Parathyroid adenoma (tissue), 2 donors: ENCODE results near the gene EBF3.

Source experiments
- H2AFZ ChIP-seq: fragments of 300-600 bp; sonication (generic); one replicate; pipeline ENCODE4 v1.7.0; 2017; ENCODE audit warnings: antibody characterized with exemption, mild to moderate bottlenecking
- H3K27ac ChIP-seq: fragments of 300-600 bp; sonication (generic); one replicate; pipeline ENCODE4 v1.7.0; 2017
- H3K27me3 ChIP-seq: fragments of 300-600 bp; sonication (generic); one replicate; pipeline ENCODE4 v1.7.0; 2017; ENCODE audit warnings: low read length; ENCODE audit not compliant: control insufficient read depth, insufficient read depth
- H3K36me3 ChIP-seq: fragments of 300-600 bp; sonication (generic); one replicate; pipeline ENCODE4 v1.7.0; 2017; ENCODE audit warnings: low read length; ENCODE audit not compliant: control insufficient read depth, insufficient read depth
- H3K4me1 ChIP-seq: fragments of 300-600 bp; sonication (generic); one replicate; pipeline ENCODE4 v1.7.0; 2017; ENCODE audit warnings: control low read depth
- H3K4me2 ChIP-seq: fragments of 300-600 bp; sonication (generic); one replicate; pipeline ENCODE4 v1.7.0; 2017; ENCODE audit warnings: low read length
- H3K4me3 ChIP-seq: fragments of 300-600 bp; sonication (generic); one replicate; pipeline ENCODE4 v1.7.0; 2017; ENCODE audit warnings: low read depth, low read length
- H3K79me2 ChIP-seq: fragments of 300-600 bp; sonication (generic); one replicate; pipeline ENCODE4 v1.7.0; 2017; ENCODE audit warnings: control low read depth
- H3K9ac ChIP-seq: fragments of 300-600 bp; sonication (generic); one replicate; pipeline ENCODE4 v1.7.0; 2017; ENCODE audit warnings: mild to moderate bottlenecking
- H3K9me3 ChIP-seq: fragments of 300-600 bp; sonication (generic); one replicate; pipeline ENCODE4 v1.7.0; 2017; ENCODE audit warnings: low read length; ENCODE audit not compliant: control insufficient read depth
- TF ChIP-seq, protein P1 (sequence below): fragments of 300-600 bp; sonication (generic); IDR thresholded peaks from one replicate; pipeline ENCODE4 v1.7.0; 2017; ENCODE audit warnings: antibody characterized with exemption, mild to moderate bottlenecking
- donor health status: primary hyperparathyroidism.

EBF3 gene

DNA sequence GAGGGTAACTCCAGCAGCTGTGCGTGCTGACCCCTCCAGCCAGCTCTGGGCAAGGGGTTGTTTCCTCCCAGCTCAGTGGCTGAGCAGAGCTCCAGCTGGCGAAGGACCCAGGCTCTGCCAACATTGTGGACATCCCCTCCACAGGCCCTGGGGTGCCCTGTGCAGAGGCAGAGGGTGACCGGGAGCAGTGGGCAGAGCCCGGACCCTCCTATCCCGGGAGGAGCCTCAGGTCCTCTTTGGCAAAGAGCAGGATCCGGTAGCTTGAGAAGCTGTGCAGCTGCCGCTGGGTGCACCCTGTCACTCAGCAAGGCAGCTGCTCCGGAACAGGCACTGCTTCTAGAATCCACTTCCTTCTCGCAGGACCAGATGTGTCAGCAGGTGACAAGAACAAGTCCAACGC, 175.9 kb downstream of the EBF3 start:
- TF ChIP-seq, protein P1, sequence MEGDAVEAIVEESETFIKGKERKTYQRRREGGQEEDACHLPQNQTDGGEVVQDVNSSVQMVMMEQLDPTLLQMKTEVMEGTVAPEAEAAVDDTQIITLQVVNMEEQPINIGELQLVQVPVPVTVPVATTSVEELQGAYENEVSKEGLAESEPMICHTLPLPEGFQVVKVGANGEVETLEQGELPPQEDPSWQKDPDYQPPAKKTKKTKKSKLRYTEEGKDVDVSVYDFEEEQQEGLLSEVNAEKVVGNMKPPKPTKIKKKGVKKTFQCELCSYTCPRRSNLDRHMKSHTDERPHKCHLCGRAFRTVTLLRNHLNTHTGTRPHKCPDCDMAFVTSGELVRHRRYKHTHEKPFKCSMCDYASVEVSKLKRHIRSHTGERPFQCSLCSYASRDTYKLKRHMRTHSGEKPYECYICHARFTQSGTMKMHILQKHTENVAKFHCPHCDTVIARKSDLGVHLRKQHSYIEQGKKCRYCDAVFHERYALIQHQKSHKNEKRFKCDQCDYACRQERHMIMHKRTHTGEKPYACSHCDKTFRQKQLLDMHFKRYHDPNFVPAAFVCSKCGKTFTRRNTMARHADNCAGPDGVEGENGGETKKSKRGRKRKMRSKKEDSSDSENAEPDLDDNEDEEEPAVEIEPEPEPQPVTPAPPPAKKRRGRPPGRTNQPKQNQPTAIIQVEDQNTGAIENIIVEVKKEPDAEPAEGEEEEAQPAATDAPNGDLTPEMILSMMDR, result no peak
- H3K79me2 ChIP-seq, result no peaks in the 10 kb centered on the region
- no peak overlapping the region for H3K27ac ChIP-seq
- no peak overlapping the region for H2AFZ ChIP-seq
- H3K27me3 ChIP-seq, result no peaks in the 10 kb centered on the region
- H3K9me3 ChIP-seq, result no peaks in the 10 kb centered on the region
- H3K9ac ChIP-seq, result no peak overlapping the region
- no peak overlapping the region for H3K4me2 ChIP-seq
- H3K36me3 ChIP-seq, result no peaks in the 10 kb centered on the region
- no peak overlapping the region for H3K4me3 ChIP-seq
- no peaks in the 10 kb centered on the region for H3K4me1 ChIP-seq

DNA sequence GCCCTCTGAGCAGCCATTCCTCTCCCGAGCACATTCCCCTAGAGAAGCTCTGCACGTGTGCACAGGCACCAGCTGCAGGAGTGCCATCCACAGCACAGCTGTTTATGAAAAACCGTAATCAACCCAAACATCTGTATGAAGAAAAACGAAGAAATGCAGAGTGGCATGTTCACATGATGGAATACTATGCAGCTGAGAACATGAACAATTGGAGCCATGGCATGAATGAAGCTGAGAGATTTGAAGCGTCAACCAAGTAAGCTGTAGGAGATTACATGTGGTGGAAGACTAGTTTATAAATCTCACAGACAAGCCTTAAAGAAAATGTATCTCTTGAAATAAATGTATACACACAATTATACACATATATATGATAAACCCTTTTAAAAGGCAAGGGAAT, 176.5 kb downstream of the EBF3 start:
- Histone ChIP-seq H3K36me3 (no peaks in the 10 kb centered on the region), H3K79me2 (no peaks in the 10 kb centered on the region), H3K9me3 (no peaks in the 10 kb centered on the region), H3K9ac (no peak overlapping the region), H3K27me3 (no peaks in the 10 kb centered on the region), H3K4me1 (no peaks in the 10 kb centered on the region), H3K27ac (no peak overlapping the region), H3K4me3 (no peak overlapping the region), H2AFZ (no peak overlapping the region), H3K4me2 (no peak overlapping the region)
- TF ChIP-seq, protein P1, result no peak

DNA sequence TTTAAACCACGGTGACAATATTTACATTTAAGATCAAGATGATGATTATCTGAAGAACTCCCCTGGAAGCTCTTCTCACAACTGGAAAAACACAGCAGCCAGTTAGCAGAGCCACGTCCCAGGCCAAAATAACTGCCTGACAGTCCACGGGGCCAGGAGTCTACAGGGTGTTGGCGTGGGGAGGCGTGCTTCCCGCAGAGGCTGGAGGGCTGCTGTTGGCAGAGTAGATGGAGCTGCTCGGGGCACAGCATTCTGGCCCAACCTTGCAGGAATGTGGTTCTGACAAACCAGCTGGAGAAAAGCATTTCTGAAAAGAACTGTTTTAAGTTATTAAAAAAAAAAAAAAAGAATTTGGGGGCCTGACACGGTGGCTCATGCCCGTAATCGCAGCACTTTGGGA, 177.9 kb downstream of the EBF3 start:
- no peak overlapping the region for H3K9ac ChIP-seq
- H3K4me2 ChIP-seq, result no peak overlapping the region
- TF ChIP-seq, protein P1, result no peak
- H3K27ac ChIP-seq, result no peak overlapping the region
- no peak overlapping the region for H2AFZ ChIP-seq
- no peaks in the 10 kb centered on the region for H3K4me1 ChIP-seq
- no peaks in the 10 kb centered on the region for H3K9me3 ChIP-seq
- H3K4me3 ChIP-seq, result no peak overlapping the region
- no peaks in the 10 kb centered on the region for H3K27me3 ChIP-seq
- no peaks in the 10 kb centered on the region for H3K36me3 ChIP-seq
- H3K79me2 ChIP-seq, result no peaks in the 10 kb centered on the region

DNA sequence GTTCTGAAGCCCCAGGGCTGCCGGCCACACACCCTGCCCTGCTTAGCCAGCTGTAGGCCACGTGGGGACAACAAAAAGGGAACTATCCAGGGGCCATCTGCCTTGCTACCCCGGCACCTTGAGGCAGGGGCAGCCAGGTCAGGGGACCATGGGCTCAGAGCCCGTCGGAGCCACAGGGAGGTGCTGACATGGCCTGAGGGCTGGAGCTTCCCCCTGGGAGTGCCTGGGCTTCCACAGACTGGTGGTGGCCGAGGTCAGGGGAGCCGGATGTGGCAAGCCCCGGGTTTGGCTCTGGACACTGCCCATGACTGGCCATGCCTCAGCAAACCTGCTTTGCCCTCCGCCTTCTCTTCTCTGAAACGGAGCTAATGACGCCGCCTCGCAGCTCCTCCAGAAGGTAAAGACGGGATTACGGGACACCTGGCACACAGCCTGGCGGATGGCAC, 178.5 kb downstream of the EBF3 start:
- H3K9ac ChIP-seq, result no peak overlapping the region
- H3K9me3 ChIP-seq, result no peaks in the 10 kb centered on the region

More for the DNA sequence above, 178.5 kb downstream of the EBF3 start:
- Histone ChIP-seq H3K4me3 (no peak overlapping the region), H3K4me2 (no peak overlapping the region), H3K27ac (no peak overlapping the region), H3K36me3 (no peaks in the 10 kb centered on the region), H3K4me1 (no peaks in the 10 kb centered on the region), H3K27me3 (no peaks in the 10 kb centered on the region), H2AFZ (no peak overlapping the region), H3K79me2 (no peaks in the 10 kb centered on the region)
- TF ChIP-seq, protein P1, result no peak
